HG03196 (cell line): Measurements from ENCODE around the gene DIAPH2.

Experiments
- ATAC-seq: cut with Tn5 transposase; IDR thresholded peaks from one replicate; pipeline ENCODE4 v1.9.1; 2021; ENCODE audit not compliant: unreplicated experiment

Gene DIAPH2

GRCh38 chrX:97155816-97156215 lies 471.2 kb downstream of the DIAPH2 start:
- no peak for ATAC-seq

- no peak for ATAC-seq
Observed at GRCh38 chrX:97158269-97158668, 473.6 kb downstream of the DIAPH2 start.

GRCh38 chrX:97159916-97160800 lies 475.5 kb downstream of the DIAPH2 start:
- ATAC-seq, result no peak

GRCh38 chrX:97167333-97167732 lies 482.7 kb downstream of the DIAPH2 start:
- ATAC-seq, result no peak

- ATAC-seq, result peak; percentile 63
Observed at GRCh38 chrX:97168646-97169045, 484.0 kb downstream of the DIAPH2 start.

- ATAC-seq, result no peak
Observed at GRCh38 chrX:97175147-97175546, 490.5 kb downstream of the DIAPH2 start.

- no peak for ATAC-seq
Observed at GRCh38 chrX:97189668-97190067, 505.0 kb downstream of the DIAPH2 start.

GRCh38 chrX:97199501-97199900 lies 514.9 kb downstream of the DIAPH2 start:
- ATAC-seq, result no peak

- ATAC-seq, result no peak
Observed at GRCh38 chrX:97200454-97200853, 515.8 kb downstream of the DIAPH2 start.

- no peak for ATAC-seq
Observed at GRCh38 chrX:97210501-97210900, 525.9 kb downstream of the DIAPH2 start.

- no peak for ATAC-seq
Observed at GRCh38 chrX:97211070-97211469, 526.4 kb downstream of the DIAPH2 start.

GRCh38 chrX:97215186-97215585 lies 530.5 kb downstream of the DIAPH2 start:
- ATAC-seq, result no peak

- ATAC-seq, result no peak
Observed at GRCh38 chrX:97224148-97224547, 539.5 kb downstream of the DIAPH2 start.

GRCh38 chrX:97229318-97229717 lies 544.7 kb downstream of the DIAPH2 start:
- ATAC-seq, result no peak

- no peak for ATAC-seq
Observed at GRCh38 chrX:97230948-97231347, 546.3 kb downstream of the DIAPH2 start.

- peak; percentile 100 for ATAC-seq
Observed at GRCh38 chrX:97234471-97235081, 549.9 kb downstream of the DIAPH2 start.

- no peak for ATAC-seq
Observed at GRCh38 chrX:97238632-97239031, 554.0 kb downstream of the DIAPH2 start.

GRCh38 chrX:97252111-97252510 lies 567.5 kb downstream of the DIAPH2 start:
- no peak for ATAC-seq

GRCh38 chrX:97260679-97261078 lies 576.0 kb downstream of the DIAPH2 start:
- ATAC-seq, result no peak

GRCh38 chrX:97266406-97267121 lies 581.9 kb downstream of the DIAPH2 start:
- ATAC-seq, result no peak

GRCh38 chrX:97267396-97268181 lies 582.9 kb downstream of the DIAPH2 start:
- no peak for ATAC-seq
